Fibroblast of the aortic adventitia (primary cell): ENCODE results near the gene IL33. TPM values are rescaled to one million over a fixed set of nuclear protein-coding genes. Genes with fewer than 3 reads are reported as not detected.

ENCODE experiments used
- DNase-seq: peaks from one replicate; pipeline ENCODE4 v3.0.0-alpha.2; 2010; ENCODE audit warnings: low read depth
- H3K4me3 ChIP-seq: 2 replicates; pipeline ENCODE4 v1.5.1; 2011; ENCODE audit warnings: low read depth, mild to moderate bottlenecking, control low read depth, low read length, moderate library complexity
- total RNA-seq: library from RNA; depleted of rRNA; stranded (reverse); fragments of >200 nt; gene quantifications from 2 replicates; pipeline ENCODE4 v1.2.3, GENCODE V29; 2012; ENCODE audit warnings: low replicate concordance
- TF ChIP-seq, protein P1 (sequence below): IDR thresholded peaks from 2 replicates; pipeline ENCODE4 v1.5.1; 2011; ENCODE audit warnings: mild to moderate bottlenecking, low read length, control low read depth, inconsistent platforms; ENCODE audit not compliant: insufficient read depth

Gene IL33
- total RNA-seq, 1 donor = 215 TPM

DNA sequence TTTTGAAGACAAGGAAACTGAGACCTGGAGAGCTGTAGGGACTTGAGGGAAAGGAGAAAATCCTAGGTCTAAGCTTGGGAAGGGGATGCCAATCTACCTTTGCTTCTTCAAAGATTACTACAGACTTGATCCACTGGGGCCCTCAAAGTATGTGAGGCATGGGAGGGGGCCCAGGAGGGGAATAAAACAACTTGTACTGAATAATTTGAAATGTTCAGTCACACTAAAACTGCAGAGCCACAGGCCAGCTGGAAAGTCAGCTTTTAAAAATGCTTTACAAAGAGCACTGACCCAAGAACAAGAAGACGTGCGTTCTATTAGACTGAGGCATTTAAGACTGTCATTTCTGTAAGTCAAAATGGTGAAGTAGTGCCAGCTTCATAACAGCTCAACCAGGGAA lies 13.6 kb downstream of the IL33 start:
- no peak for DNase-seq
- TF ChIP-seq, protein P1, sequence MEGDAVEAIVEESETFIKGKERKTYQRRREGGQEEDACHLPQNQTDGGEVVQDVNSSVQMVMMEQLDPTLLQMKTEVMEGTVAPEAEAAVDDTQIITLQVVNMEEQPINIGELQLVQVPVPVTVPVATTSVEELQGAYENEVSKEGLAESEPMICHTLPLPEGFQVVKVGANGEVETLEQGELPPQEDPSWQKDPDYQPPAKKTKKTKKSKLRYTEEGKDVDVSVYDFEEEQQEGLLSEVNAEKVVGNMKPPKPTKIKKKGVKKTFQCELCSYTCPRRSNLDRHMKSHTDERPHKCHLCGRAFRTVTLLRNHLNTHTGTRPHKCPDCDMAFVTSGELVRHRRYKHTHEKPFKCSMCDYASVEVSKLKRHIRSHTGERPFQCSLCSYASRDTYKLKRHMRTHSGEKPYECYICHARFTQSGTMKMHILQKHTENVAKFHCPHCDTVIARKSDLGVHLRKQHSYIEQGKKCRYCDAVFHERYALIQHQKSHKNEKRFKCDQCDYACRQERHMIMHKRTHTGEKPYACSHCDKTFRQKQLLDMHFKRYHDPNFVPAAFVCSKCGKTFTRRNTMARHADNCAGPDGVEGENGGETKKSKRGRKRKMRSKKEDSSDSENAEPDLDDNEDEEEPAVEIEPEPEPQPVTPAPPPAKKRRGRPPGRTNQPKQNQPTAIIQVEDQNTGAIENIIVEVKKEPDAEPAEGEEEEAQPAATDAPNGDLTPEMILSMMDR = no peak
- H3K4me3 ChIP-seq = no peak overlapping the region

DNA sequence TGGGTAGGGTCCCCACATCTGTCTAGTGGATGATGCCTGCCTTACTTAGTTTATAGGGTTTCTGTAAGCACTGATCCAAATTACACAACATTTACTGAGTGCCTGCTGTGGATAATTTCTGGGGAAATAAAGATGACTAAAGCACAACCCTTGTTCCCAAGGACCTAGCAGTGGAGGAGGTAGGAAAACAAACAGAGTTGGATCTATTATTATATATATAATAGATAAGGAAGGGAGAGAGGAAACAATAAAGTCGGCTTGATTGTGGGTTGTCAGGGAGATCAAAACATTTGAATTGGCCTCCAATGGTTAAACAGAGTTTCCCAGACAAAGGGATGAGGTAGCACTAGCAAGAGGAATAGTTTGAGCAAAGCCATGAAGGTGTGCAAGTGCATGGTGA lies 14.0 kb downstream of the IL33 start:
- TF ChIP-seq, protein P1 = no peak
- DNase-seq = peak; percentile 67
- no peak overlapping the region for H3K4me3 ChIP-seq

DNA sequence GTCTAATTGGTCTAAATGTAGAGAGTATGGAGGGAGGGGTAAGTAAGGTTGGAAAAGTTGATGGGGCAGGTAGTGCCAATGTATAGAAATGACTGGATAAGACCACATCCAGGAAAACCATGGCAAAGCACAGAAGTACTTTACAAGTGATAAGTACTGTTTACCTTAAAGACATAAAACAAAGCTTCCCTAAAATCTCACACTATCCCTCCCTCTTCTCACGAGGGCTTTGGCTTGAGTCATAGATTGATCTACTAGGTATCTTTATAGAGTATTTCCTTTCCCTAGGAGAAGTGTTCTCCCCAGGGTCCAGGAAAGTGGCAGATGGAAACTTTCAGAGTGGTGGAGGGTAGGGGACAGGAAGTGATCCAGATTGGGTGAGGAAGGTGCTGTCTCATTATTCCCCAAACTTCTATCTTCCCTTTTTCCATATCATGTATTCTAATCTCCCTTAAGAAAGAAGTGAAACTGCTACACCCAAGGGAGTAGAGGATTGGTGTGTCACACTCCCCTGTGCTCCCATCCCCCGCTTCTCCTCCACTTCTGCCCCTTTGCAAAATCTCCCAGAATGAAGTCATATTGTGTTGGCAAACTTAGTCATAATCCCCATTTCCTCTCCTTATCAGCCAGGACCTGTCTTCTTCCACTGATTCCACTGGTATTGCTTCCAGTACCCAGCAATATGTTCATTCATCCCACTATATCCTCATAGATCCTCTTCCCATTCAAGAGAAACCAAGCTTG lies 14.6 kb downstream of the IL33 start:
- peak; percentile 70 for DNase-seq
- TF ChIP-seq, protein P1 = no peak

DNA sequence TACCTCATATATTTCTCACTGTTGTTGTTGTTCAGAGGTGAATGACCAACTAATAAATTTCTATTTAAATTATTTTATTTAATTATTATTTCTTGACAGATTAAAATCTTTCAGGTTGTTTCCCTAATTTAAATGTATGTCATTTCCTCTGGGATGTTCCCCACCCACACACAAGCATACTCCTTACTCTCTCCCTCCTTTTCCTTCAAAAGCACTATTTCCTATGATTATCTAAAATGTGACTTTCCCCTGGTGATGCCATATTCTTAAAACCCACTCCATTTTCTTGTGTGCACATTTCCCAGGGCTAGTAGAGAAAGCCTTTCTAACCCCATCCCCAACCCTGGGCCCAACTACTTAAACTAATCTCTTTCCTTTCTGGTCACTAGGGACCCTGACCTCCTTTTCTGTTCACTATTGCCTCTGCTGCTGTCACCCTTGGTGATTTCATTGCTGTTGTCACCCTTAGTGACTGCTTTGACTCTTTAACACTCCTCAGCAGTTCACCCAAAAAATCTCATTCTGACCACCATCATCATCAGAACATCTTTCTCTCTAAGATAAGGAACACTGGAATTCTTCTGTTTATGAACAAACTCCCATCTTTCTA lies 16.8 kb downstream of the IL33 start:
- no peak for DNase-seq
- H3K4me3 ChIP-seq = no peak overlapping the region
- TF ChIP-seq, protein P1 = no peak

More for the DNA sequence above, 14.6 kb downstream of the IL33 start:
- no peak overlapping the region for H3K4me3 ChIP-seq

DNA sequence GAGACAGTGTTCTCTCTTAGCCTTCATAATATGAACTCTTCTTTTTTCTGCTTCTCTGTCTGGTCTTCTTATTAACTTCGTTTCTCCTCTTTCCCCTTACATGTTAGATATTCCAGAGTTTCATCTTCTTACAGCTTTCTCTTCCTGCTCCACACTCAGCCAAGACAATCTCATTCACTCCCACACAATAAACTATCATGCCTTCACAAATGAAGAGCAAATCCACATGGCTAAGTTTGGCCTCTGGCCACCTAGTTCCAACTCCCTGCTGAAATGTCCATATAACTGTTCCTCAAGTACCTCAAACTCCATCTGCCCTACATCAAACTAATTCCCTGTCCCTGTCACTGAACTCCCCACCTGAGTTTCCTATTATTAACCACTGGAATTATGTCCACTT lies 18.4 kb downstream of the IL33 start:
- TF ChIP-seq, protein P1 = no peak
- H3K4me3 ChIP-seq = no peak overlapping the region
- peak; percentile 52 for DNase-seq

DNA sequence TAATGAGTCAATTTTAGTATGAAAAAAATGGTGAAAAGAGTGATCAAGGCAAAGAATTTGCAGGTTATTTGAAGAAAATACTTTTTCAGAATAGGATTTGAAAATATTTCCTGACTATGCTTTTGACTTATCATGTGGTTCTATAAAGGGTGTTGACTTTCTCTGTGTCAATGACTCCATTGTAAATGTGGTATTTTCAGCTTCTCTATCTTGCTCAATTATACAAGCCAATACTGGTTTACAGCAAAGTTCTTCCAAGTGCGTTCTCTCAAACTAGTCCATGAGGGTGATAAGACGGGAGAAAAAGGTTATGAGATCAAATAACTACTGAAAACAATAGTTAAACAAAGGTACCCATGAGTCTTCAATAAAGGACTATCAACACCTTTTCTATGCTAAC lies 21.7 kb downstream of the IL33 start:
- DNase-seq = no peak
- TF ChIP-seq, protein P1 = no peak
- H3K4me3 ChIP-seq = no peak overlapping the region
